DLD1 (cell line): ENCODE data around the gene TMEM11.
"Not testable (repeated sequence)": the region's sequence is repeated elsewhere in the genome, so short reads cannot be mapped to it uniquely, and the experiment has no call there.

ENCODE experiments used
- in situ Hi-C: cut with HindIII; loops from 2 replicates; pipeline ENCODE4 v1.10.0; 2017; ENCODE audit warnings: low sequenced_read_pairs

Gene TMEM11

GRCh38 chr17:21212826-21213637 lies 929 bp downstream of the TMEM11 start:
- in situ Hi-C loops, result no loop called here

- in situ Hi-C loops, result no loop called here
Observed at GRCh38 chr17:21211825-21212479, 2.0 kb downstream of the TMEM11 start.

- in situ Hi-C loops, result no loop called here
Observed at GRCh38 chr17:21210411-21211076, 3.4 kb downstream of the TMEM11 start.

GRCh38 chr17:21209511-21210175 lies 4.3 kb downstream of the TMEM11 start:
- in situ Hi-C loops, result no loop called here

- in situ Hi-C loops, result no loop called here
Observed at GRCh38 chr17:21208352-21208751, 5.6 kb downstream of the TMEM11 start.

GRCh38 chr17:21204935-21205334 lies 9.0 kb downstream of the TMEM11 start:
- in situ Hi-C loops, result no loop called here

- in situ Hi-C loops, result no loop called here
Observed at GRCh38 chr17:21202512-21202911, 11.4 kb downstream of the TMEM11 start.

- in situ Hi-C loops, result no loop called here
Observed at GRCh38 chr17:21201874-21202273, 12.1 kb downstream of the TMEM11 start.

GRCh38 chr17:21201298-21201595 lies 12.7 kb downstream of the TMEM11 start:
- in situ Hi-C loops, result no loop called here

GRCh38 chr17:21200590-21201297 lies 13.2 kb downstream of the TMEM11 start:
- in situ Hi-C loops, result no loop called here

- in situ Hi-C loops, result no loop called here
Observed at GRCh38 chr17:21199856-21200255, 14.1 kb downstream of the TMEM11 start.

- in situ Hi-C loops, result no loop called here
Observed at GRCh38 chr17:21199311-21199710, 14.7 kb downstream of the TMEM11 start.

GRCh38 chr17:21198411-21198810 lies 15.6 kb downstream of the TMEM11 start:
- in situ Hi-C loops, result no loop called here

- in situ Hi-C loops, result no loop called here
Observed at GRCh38 chr17:21196126-21196525, 17.8 kb downstream of the TMEM11 start.

GRCh38 chr17:21194703-21195102 lies 19.3 kb downstream of the TMEM11 start:
- in situ Hi-C loops, result no loop called here

GRCh38 chr17:21194226-21194625 lies 19.7 kb downstream of the TMEM11 start:
- in situ Hi-C loops, result no loop called here

GRCh38 chr17:21193031-21193430 lies 20.9 kb downstream of the TMEM11 start:
- in situ Hi-C loops, result no loop called here

- in situ Hi-C loops, result not testable (repeated sequence)
Observed at GRCh38 chr17:21192414-21192813, 21.5 kb downstream of the TMEM11 start.

- in situ Hi-C loops, result no loop called here
Observed at GRCh38 chr17:21191698-21192097, 22.3 kb downstream of the TMEM11 start.

- in situ Hi-C loops, result no loop called here
Observed at GRCh38 chr17:21190078-21190477, 23.9 kb downstream of the TMEM11 start.

- in situ Hi-C loops, result no loop called here
Observed at GRCh38 chr17:21189361-21189760, 24.6 kb downstream of the TMEM11 start.
